Keratinocyte (primary cell): Measurements from ENCODE around the gene KCNMA1.

Source experiments
- CTCF ChIP-seq, 3 experiments: IDR thresholded peaks in 1 of 3; conservative IDR thresholded peaks in 1 of 3; optimal IDR thresholded peaks in 1 of 3; 2 replicates in 2 of 3; 3 replicates in 1 of 3; pipeline versions ENCODE3 to v1.5.1; 2011; ENCODE audit warnings: low read length in 3 of 3, mild to moderate bottlenecking in 3 of 3, moderate library complexity in 2 of 3, control low read depth in 1 of 3, inconsistent platforms in 1 of 3; ENCODE audit not compliant: insufficient read depth in 2 of 3; ENCODE audit errors: extremely low read depth in 1 of 3
- EZH2 ChIP-seq: IDR thresholded peaks from one replicate; pipeline ENCODE4 v1.6.1; 2012; ENCODE audit warnings: inconsistent platforms, mild to moderate bottlenecking, low read length, moderate library complexity

- TF ChIP-seq CTCF (optimal IDR thresholded peaks at IDR 0.05 in 1 of 3, IDR thresholded peaks at IDR 0.05 in 1 of 3, conservative IDR thresholded peaks at IDR 0.05 in 1 of 3; ENCODE audit: extremely low read depth in 1 of 3, insufficient read depth in 2 of 3, low read length in 3 of 3) (no peak), EZH2 (no peak)
Observed at GRCh38 chr10:77390481-77390891, 247.1 kb downstream of the KCNMA1 start.
